H1 (cell line): ENCODE measurements around the gene ACVRL1. TPM values are rescaled to one million over a fixed set of nuclear protein-coding genes. Genes with fewer than 3 reads are reported as not detected.

Experiments used
- GABPA ChIP-seq: IDR thresholded peaks from 2 replicates; pipeline ENCODE4 v1.6.1; 2011; ENCODE audit warnings: mild to moderate bottlenecking, low read length, moderate library complexity, borderline replicate concordance; ENCODE audit not compliant: insufficient read depth
- JUND ChIP-seq: IDR thresholded peaks from 2 replicates; pipeline ENCODE4 v1.6.1; 2011; ENCODE audit warnings: mild to moderate bottlenecking, improper control_type of control experiment, low read length
- SP4 ChIP-seq: IDR thresholded peaks from 2 replicates; pipeline ENCODE4 v1.6.1; 2012; ENCODE audit warnings: low read length, inconsistent platforms
- polyA plus RNA-seq, 7 experiments: library from polyadenylated mRNA; depleted of rRNA in 3 of 7; stranded (reverse) in 5 of 7; unstranded in 2 of 7; fragments of >200 nt in 5 of 7; fragments of 200-250 nt in 2 of 7; gene quantifications; 1 replicate in 5 of 7; 2 replicates in 1 of 7; 4 replicates in 1 of 7; pipeline versions ENCODE4 v1.2.1 to v1.2.3, GENCODE V29; 2011 to 2013; ENCODE audit warnings: missing spikeins in 2 of 7, mixed read lengths in 2 of 7
- total RNA-seq: library from RNA; stranded (reverse); fragmentation: NEBNext Ultra II Directional; extraction: Animal tissue kit (Norgen Biotek cat#: 25700); gene quantifications from 2 replicates; pipeline ENCODE4 v1.2.1, GENCODE V29; 2021

ACVRL1 gene
- total and polyA plus RNA-seq, 2 of the 8 experiments (the other 6 are each of a cell fraction or from before 2014, with no cell fraction given) = 0.09 to 0.35 TPM

- TF ChIP-seq JUND (no peak), GABPA (no peak), SP4 (no peak)
These were observed 56.2 kb downstream of the ACVRL1 start (continued) for GRCh38 chr12:51963477-51963876.
